Keratinocyte (primary cell): ENCODE measurements around the gene TEX13D. TPM values are rescaled to one million over a fixed set of nuclear protein-coding genes. Genes with fewer than 3 reads are reported as not detected.

Experiments used
- DNase-seq: peaks from one replicate; pipeline ENCODE4 v3.0.0-alpha.2; 2011; ENCODE audit warnings: low read depth, missing footprints, low spot score
- FAIRE-seq: peaks from 2 replicates; lab custom pipeline; 2011; peaks lifted over from hg19 to GRCh38; lab: Jason Lieb, UNC
- H2AFZ ChIP-seq: 2 replicates; pipeline ENCODE4 v1.6.0; 2012; ENCODE audit warnings: low read length, control low read depth, inconsistent platforms; ENCODE audit not compliant: control insufficient read depth
- H3K27ac ChIP-seq: 2 replicates; pipeline ENCODE4 v1.5.1; 2011; ENCODE audit warnings: low read length; ENCODE audit not compliant: control insufficient read depth, insufficient read depth
- H3K27me3 ChIP-seq: 3 replicates; pipeline ENCODE4 v1.6.0; 2011; ENCODE audit warnings: low read length; ENCODE audit not compliant: control insufficient read depth, insufficient read depth; ENCODE audit errors: extremely low read depth
- H3K36me3 ChIP-seq, 2 experiments: 2 replicates in 1 of 2; 3 replicates in 1 of 2; pipeline ENCODE4 v1.5.1; 2011; ENCODE audit warnings: low read length in 2 of 2, mild to moderate bottlenecking in 1 of 2; ENCODE audit not compliant: control insufficient read depth in 2 of 2, insufficient read depth in 2 of 2; ENCODE audit errors: extremely low read depth in 1 of 2
- H3K4me1 ChIP-seq: 3 replicates; pipeline ENCODE4 v1.5.1; 2011; ENCODE audit warnings: low read length; ENCODE audit not compliant: control insufficient read depth, insufficient read depth; ENCODE audit errors: extremely low read depth
- H3K4me2 ChIP-seq: 3 replicates; pipeline ENCODE4 v1.6.0; 2011; ENCODE audit warnings: low read depth, low read length; ENCODE audit not compliant: control insufficient read depth, insufficient read depth; ENCODE audit errors: extremely low read depth
- H3K4me3 ChIP-seq, 3 experiments: fragments of 200-600 bp in 1 of 3; sonication (generic) in 1 of 3; 2 replicates in 2 of 3; 3 replicates in 1 of 3; pipeline ENCODE4 v1.5.1; 2011 to 2016; ENCODE audit warnings: low read length in 3 of 3, mild to moderate bottlenecking in 3 of 3, control low read depth in 2 of 3, inconsistent platforms in 1 of 3, low read depth in 1 of 3, mixed read lengths in 1 of 3, mixed run types in 1 of 3, moderate library complexity in 1 of 3; ENCODE audit not compliant: control insufficient read depth in 2 of 3, insufficient read depth in 2 of 3; ENCODE audit errors: extremely low read depth in 1 of 3
- H3K79me2 ChIP-seq: 2 replicates; pipeline ENCODE4 v1.6.0; 2012; ENCODE audit warnings: low read length; ENCODE audit not compliant: control insufficient read depth, insufficient read depth
- H3K9ac ChIP-seq: 3 replicates; pipeline ENCODE4 v1.6.0; 2011; ENCODE audit warnings: low read length; ENCODE audit not compliant: control insufficient read depth, insufficient read depth; ENCODE audit errors: extremely low read depth
- H3K9me1 ChIP-seq: 3 replicates; pipeline ENCODE4 v1.6.0; 2011; ENCODE audit warnings: low read length; ENCODE audit not compliant: control insufficient read depth, insufficient read depth; ENCODE audit errors: extremely low read depth
- H3K9me3 ChIP-seq: 2 replicates; pipeline ENCODE4 v1.5.1; 2012; ENCODE audit warnings: low read depth, low read length; ENCODE audit not compliant: control insufficient read depth
- H4K20me1 ChIP-seq: 3 replicates; pipeline ENCODE4 v1.6.0; 2011; ENCODE audit warnings: low read length; ENCODE audit not compliant: control insufficient read depth, insufficient read depth; ENCODE audit errors: extremely low read depth
- EZH2 ChIP-seq: IDR thresholded peaks from one replicate; pipeline ENCODE4 v1.6.1; 2012; ENCODE audit warnings: inconsistent platforms, mild to moderate bottlenecking, low read length, moderate library complexity
- dilution Hi-C: fragments of 300-500 bp; cut with MboI; formaldehyde crosslinking; loops from one replicate; pipeline ENCODE4 v1.7.0; 2020; ENCODE audit warnings: low sequenced_read_pairs; ENCODE audit not compliant: extremely low pct_ligation_motif_present
- polyA plus RNA-seq, 5 experiments: library from polyadenylated mRNA; depleted of rRNA in 3 of 5; stranded (reverse) in 3 of 5; stranded (forward) in 1 of 5; unstranded in 1 of 5; fragments of >200 nt; gene quantifications; 1 replicate in 1 of 5; 2 replicates in 3 of 5; 3 replicates in 1 of 5; pipeline versions ENCODE4 v1.2.1 to v1.2.3, GENCODE V29; 2011 to 2012; ENCODE audit warnings: missing spikeins in 2 of 5, low read depth in 1 of 5, low replicate concordance in 1 of 5
- TF ChIP-seq, protein P1 (sequence below), 3 experiments: IDR thresholded peaks in 1 of 3; conservative IDR thresholded peaks in 1 of 3; optimal IDR thresholded peaks in 1 of 3; 2 replicates in 2 of 3; 3 replicates in 1 of 3; pipeline versions ENCODE3 to v1.5.1; 2011; ENCODE audit warnings: low read length in 3 of 3, mild to moderate bottlenecking in 3 of 3, moderate library complexity in 2 of 3, control low read depth in 1 of 3, inconsistent platforms in 1 of 3; ENCODE audit not compliant: insufficient read depth in 2 of 3; ENCODE audit errors: extremely low read depth in 1 of 3

Gene TEX13D
- polyA plus RNA-seq, 1 donor (not counting 4 experiments of a cell fraction or from before 2014, with no cell fraction given): not detected

DNA sequence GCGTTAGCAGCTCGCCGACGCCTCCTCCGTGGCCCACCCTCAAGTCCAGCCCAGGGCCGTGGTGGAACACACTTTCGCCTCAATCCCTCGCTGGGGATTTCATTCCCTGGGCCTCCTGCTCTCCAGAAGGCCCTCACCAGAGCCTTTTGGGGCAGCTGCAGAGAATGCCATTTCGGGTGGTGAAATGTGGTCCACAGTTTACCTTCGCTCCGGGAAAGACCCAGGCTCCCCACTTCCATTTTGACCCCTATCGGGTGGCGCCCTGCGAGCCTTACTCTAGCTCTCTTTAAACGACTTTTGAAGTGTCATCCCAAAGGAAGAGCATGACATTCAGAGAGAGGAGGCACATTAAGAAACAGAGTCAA, 14.4 kb downstream of the TEX13D start:
- Histone ChIP-seq H3K27me3 (no peaks in the 10 kb centered on the region), H2AFZ (peak overlapping the region; percentile 18), H3K9me1 (no peaks in the 10 kb centered on the region), H3K4me2 (no peak overlapping the region), H3K4me3 (no peak overlapping the region), H3K4me1 (no peaks in the 10 kb centered on the region), H3K9ac (no peak overlapping the region), H3K27ac (no peak overlapping the region), H3K36me3 (no peaks in the 10 kb centered on the region), H3K79me2 (no peaks in the 10 kb centered on the region), H4K20me1 (no peaks in the 10 kb centered on the region), H3K9me3 (no peaks in the 10 kb centered on the region)
- dilution Hi-C loops: no loop called here
- DNase-seq (no peak), FAIRE-seq (no peak)
- no peak for TF ChIP-seq EZH2
- TF ChIP-seq, protein P1, sequence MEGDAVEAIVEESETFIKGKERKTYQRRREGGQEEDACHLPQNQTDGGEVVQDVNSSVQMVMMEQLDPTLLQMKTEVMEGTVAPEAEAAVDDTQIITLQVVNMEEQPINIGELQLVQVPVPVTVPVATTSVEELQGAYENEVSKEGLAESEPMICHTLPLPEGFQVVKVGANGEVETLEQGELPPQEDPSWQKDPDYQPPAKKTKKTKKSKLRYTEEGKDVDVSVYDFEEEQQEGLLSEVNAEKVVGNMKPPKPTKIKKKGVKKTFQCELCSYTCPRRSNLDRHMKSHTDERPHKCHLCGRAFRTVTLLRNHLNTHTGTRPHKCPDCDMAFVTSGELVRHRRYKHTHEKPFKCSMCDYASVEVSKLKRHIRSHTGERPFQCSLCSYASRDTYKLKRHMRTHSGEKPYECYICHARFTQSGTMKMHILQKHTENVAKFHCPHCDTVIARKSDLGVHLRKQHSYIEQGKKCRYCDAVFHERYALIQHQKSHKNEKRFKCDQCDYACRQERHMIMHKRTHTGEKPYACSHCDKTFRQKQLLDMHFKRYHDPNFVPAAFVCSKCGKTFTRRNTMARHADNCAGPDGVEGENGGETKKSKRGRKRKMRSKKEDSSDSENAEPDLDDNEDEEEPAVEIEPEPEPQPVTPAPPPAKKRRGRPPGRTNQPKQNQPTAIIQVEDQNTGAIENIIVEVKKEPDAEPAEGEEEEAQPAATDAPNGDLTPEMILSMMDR (optimal IDR thresholded peaks at IDR 0.05 in 1 of 3, IDR thresholded peaks at IDR 0.05 in 1 of 3, conservative IDR thresholded peaks at IDR 0.05 in 1 of 3; ENCODE audit: extremely low read depth in 1 of 3, insufficient read depth in 2 of 3, low read length in 3 of 3): no peak

DNA sequence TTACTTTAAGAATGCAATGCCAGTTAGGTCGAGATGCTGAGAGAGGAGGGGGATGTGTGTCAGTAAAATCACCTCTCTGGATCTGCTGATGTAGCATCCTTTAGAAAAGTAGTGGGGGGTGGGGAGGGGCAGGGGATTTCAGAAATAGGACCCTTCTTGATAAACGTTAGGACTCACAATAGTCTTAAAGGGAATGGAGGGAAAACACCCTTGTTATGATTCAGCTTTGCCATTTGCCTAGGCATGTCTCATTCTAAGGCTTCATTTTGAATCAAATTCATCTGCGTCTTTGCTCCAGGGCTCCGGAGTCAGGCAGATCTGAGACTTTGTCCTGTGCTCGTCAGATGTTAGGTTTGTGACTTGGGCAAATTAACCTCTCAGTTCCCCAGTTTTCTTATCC, 14.8 kb downstream of the TEX13D start:
- Histone ChIP-seq H3K4me2 (peak overlapping the region; percentile 13), H3K4me3 (no peak overlapping the region), H3K36me3 (no peaks in the 10 kb centered on the region), H3K9me3 (no peaks in the 10 kb centered on the region), H3K9ac (no peak overlapping the region), H2AFZ (peak overlapping the region; percentile 27), H4K20me1 (no peaks in the 10 kb centered on the region), H3K27me3 (no peaks in the 10 kb centered on the region), H3K9me1 (no peaks in the 10 kb centered on the region), H3K4me1 (no peaks in the 10 kb centered on the region), H3K79me2 (no peaks in the 10 kb centered on the region), H3K27ac (no peak overlapping the region)
- peak; percentile 91 for FAIRE-seq
- no peak for DNase-seq
- dilution Hi-C loops: no loop called here
- no peak for TF ChIP-seq EZH2
- TF ChIP-seq, protein P1 (optimal IDR thresholded peaks at IDR 0.05 in 1 of 3, IDR thresholded peaks at IDR 0.05 in 1 of 3, conservative IDR thresholded peaks at IDR 0.05 in 1 of 3; ENCODE audit: extremely low read depth in 1 of 3, insufficient read depth in 2 of 3, low read length in 3 of 3): no peak
